Nephron progenitor cell (in vitro differentiated cells): ENCODE data around the gene WSB1.

Source experiments
- DNase-seq: peaks from one replicate; pipeline ENCODE4 v3.0.0; 2021
- H3K27ac Mint-ChIP-seq: 2 replicates; pipeline ENCODE4 v1.8.0; 2021; ENCODE audit warnings: mild to moderate bottlenecking, moderate library complexity, mixed read lengths
- H3K27me3 Mint-ChIP-seq: 2 replicates; pipeline ENCODE4 v1.8.0; 2021; ENCODE audit warnings: mild to moderate bottlenecking, low read depth, mixed read lengths; ENCODE audit not compliant: poor library complexity
- H3K36me3 Mint-ChIP-seq: 2 replicates; pipeline ENCODE4 v1.8.0; 2021; ENCODE audit warnings: low read depth, mixed read lengths
- H3K4me1 Mint-ChIP-seq: 2 replicates; pipeline ENCODE4 v1.8.0; 2021; ENCODE audit warnings: mixed read lengths
- H3K4me3 Mint-ChIP-seq: 2 replicates; pipeline ENCODE4 v1.8.0; 2021; ENCODE audit warnings: mild to moderate bottlenecking, moderate library complexity, mixed read lengths
- H3K9me3 Mint-ChIP-seq: 2 replicates; pipeline ENCODE4 v1.8.0; 2021; ENCODE audit warnings: mild to moderate bottlenecking, moderate library complexity, mixed read lengths
- TF ChIP-seq, protein P1 (sequence below): fragments of 200-600 bp; sonication (generic); IDR thresholded peaks from 2 replicates; pipeline ENCODE4 v1.5.0; 2021; ENCODE audit warnings: antibody characterized with exemption

Gene WSB1

GRCh38 chr17:27342059-27342458, 48.1 kb downstream of the WSB1 start:
- Mint-ChIP-seq H3K9me3 (no peaks in the 10 kb centered on the region), H3K4me3 (no peak overlapping the region), H3K27me3 (no peaks in the 10 kb centered on the region), H3K27ac (peak overlapping the region; percentile 44), H3K4me1 (peaks cover 40% of the 10 kb centered on the region), H3K36me3 (no peaks in the 10 kb centered on the region)
- TF ChIP-seq, protein P1, sequence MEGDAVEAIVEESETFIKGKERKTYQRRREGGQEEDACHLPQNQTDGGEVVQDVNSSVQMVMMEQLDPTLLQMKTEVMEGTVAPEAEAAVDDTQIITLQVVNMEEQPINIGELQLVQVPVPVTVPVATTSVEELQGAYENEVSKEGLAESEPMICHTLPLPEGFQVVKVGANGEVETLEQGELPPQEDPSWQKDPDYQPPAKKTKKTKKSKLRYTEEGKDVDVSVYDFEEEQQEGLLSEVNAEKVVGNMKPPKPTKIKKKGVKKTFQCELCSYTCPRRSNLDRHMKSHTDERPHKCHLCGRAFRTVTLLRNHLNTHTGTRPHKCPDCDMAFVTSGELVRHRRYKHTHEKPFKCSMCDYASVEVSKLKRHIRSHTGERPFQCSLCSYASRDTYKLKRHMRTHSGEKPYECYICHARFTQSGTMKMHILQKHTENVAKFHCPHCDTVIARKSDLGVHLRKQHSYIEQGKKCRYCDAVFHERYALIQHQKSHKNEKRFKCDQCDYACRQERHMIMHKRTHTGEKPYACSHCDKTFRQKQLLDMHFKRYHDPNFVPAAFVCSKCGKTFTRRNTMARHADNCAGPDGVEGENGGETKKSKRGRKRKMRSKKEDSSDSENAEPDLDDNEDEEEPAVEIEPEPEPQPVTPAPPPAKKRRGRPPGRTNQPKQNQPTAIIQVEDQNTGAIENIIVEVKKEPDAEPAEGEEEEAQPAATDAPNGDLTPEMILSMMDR, result no peak
- no peak for DNase-seq

DNA sequence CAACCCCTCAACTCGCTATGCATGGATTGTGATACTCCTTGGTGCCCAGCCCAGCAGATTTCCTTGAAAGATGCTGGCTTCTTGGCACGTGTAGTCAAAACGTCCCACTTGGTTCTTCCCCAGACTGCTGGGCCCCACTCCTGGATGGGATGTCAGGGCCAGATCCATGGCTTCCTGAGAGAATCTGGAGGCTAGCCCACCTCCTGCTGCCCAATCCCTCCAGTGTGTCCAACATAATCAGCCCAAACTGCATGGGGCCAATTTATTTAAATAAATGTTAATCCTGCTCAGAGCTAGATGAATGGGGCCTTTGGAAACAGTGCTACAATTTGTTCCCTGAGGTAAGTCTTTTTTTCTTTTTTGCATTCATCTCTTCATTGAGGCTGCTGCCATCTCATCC, 49.4 kb downstream of the WSB1 start:
- peaks cover 47% of the 10 kb centered on the region for H3K4me1 Mint-ChIP-seq
- TF ChIP-seq, protein P1, result no peak
- no peaks in the 10 kb centered on the region for H3K9me3 Mint-ChIP-seq
- no peak overlapping the region for H3K4me3 Mint-ChIP-seq
- no peak for DNase-seq
- H3K36me3 Mint-ChIP-seq, result no peaks in the 10 kb centered on the region
- H3K27me3 Mint-ChIP-seq, result no peaks in the 10 kb centered on the region
- H3K27ac Mint-ChIP-seq, result no peak overlapping the region

GRCh38 chr17:27343977-27344607, 50.2 kb downstream of the WSB1 start:
- Mint-ChIP-seq H3K4me3 (no peak overlapping the region), H3K9me3 (no peaks in the 10 kb centered on the region), H3K36me3 (no peaks in the 10 kb centered on the region), H3K27me3 (no peaks in the 10 kb centered on the region), H3K4me1 (peaks cover 50% of the 10 kb centered on the region), H3K27ac (no peak overlapping the region)
- TF ChIP-seq, protein P1, result no peak
- DNase-seq, result no peak

GRCh38 chr17:27345141-27345904, 51.4 kb downstream of the WSB1 start:
- TF ChIP-seq, protein P1, result no peak
- H3K27me3 Mint-ChIP-seq, result peaks cover 3% of the 10 kb centered on the region
- H3K36me3 Mint-ChIP-seq, result no peaks in the 10 kb centered on the region
- peak overlapping the region; percentile 89 for H3K4me3 Mint-ChIP-seq
- DNase-seq, result peak; percentile 60
- H3K4me1 Mint-ChIP-seq, result peaks cover 50% of the 10 kb centered on the region
- no peaks in the 10 kb centered on the region for H3K9me3 Mint-ChIP-seq
- H3K27ac Mint-ChIP-seq, result peak overlapping the region; percentile 99

- H3K36me3 Mint-ChIP-seq, result peaks cover 8% of the 10 kb centered on the region
- no peak for DNase-seq
- H3K9me3 Mint-ChIP-seq, result peaks cover 3% of the 10 kb centered on the region
- H3K4me3 Mint-ChIP-seq, result no peak overlapping the region
- TF ChIP-seq, protein P1, result no peak
- peaks cover 3% of the 10 kb centered on the region for H3K27me3 Mint-ChIP-seq
- H3K27ac Mint-ChIP-seq, result no peak overlapping the region
- H3K4me1 Mint-ChIP-seq, result peaks cover 44% of the 10 kb centered on the region
Measured at GRCh38 chr17:27346228-27346899, 52.5 kb downstream of the WSB1 start.
